ENCODE measurements around the gene CABCOCO1. TPM values are rescaled to one million over a fixed set of nuclear protein-coding genes. Genes with fewer than 3 reads are reported as not detected.

Gene CABCOCO1
- total RNA-seq, 1 experiment from 2014 or later, result not detected

GRCh38 chr10:61815496-61815895 lies 152.8 kb downstream of the CABCOCO1 start:
- no peak overlapping the region for H3K4me3 ChIP-seq (ENCODE audit: low read depth, low read length)
- no peaks in the 10 kb centered on the region for H3K36me3 ChIP-seq (ENCODE audit: control insufficient read depth, insufficient read depth, low read length)
- Mint-ChIP-seq H3K36me3 (ENCODE audit: insufficient read depth, unreplicated experiment) (no peaks in the 10 kb centered on the region), H3K27ac (ENCODE audit: unreplicated experiment) (no peak overlapping the region), H3K4me3 (ENCODE audit: unreplicated experiment) (no peak overlapping the region), H3K27me3 (ENCODE audit: insufficient read depth, unreplicated experiment) (no peaks in the 10 kb centered on the region), H3K9me3 (ENCODE audit: unreplicated experiment) (no peaks in the 10 kb centered on the region), H3K4me1 (ENCODE audit: low read depth, unreplicated experiment) (peaks cover 5% of the 10 kb centered on the region)
- TF ChIP-seq CTCF (IDR thresholded peaks at IDR 0.05; ENCODE audit: insufficient read depth in 1 of 2, low read depth in 1 of 2, low read length in 1 of 2, severe bottlenecking in 1 of 2, unreplicated experiment in 1 of 2), result no peak
- ChIA-PET POLR2A (no interaction called here), CTCF (no interaction called here)
- no peaks in the 10 kb centered on the region for H3K4me1 ChIP-seq
- H3K27me3 ChIP-seq (replicated peaks; ENCODE audit: control insufficient read depth, insufficient read depth, low read length), result no peaks in the 10 kb centered on the region
- no peak for DNase-seq
- no peaks in the 10 kb centered on the region for H3K9me3 ChIP-seq
- intact Hi-C loops (cut with micrococcal nuclease; ENCODE audit: unreplicated experiment), result no loop called here
- BruUV-seq (replicated peaks), result no TSS peak

Other genes with a start within 250 kb of the CABCOCO1 start
- gene TMEM26, start 209.5 kb upstream of the CABCOCO1 start, total RNA-seq (2022), result not detected in 2 replicates
- gene ARID5B, start 238.8 kb downstream of the CABCOCO1 start, total RNA-seq (2022), result 168 and 169 TPM in 2 replicates